ENCODE data around the gene QKI. TPM values are rescaled to one million over a fixed set of nuclear protein-coding genes. Genes with fewer than 3 reads are reported as not detected.

Gene QKI
- total and polyA plus RNA-seq, 2 donors (not counting 3 experiments of a cell fraction or from before 2014, with no cell fraction given), result 178 to 232 TPM

DNA sequence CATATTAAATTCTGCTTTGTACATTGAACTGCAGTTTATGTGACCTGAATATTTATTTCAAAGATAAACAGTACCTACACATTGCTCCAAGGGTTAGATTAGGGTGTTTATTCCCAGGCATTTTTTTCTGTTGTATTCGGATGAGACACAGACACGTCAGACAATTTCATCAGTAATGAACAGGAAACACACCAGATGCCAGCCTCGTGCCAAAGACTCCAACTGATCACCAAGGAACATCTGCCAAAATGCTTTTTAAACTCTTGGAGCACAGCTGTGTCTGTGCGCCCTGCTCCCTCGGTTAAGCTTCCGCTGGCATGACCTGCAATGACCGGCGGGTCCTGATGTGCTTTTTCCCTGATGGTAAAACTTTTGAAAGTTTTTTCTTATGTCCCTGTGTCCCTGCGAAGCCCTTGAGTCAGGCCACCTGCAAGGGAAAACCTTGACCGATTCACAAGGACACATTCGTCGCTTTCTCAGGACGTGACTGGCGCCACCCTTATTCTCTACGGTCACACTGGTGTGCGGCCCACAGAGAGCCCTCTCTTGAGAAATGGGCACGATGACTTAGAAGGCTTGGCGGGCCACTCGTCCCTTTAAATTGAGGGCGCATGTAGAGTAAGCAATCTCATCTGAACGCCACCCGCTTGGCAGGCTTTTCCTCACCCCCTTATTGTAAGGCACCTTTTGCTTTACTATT, 173.9 kb downstream of the QKI start:
- Histone ChIP-seq H3K79me2 (ENCODE audit: control insufficient read depth, insufficient read depth, low read length) (no peaks in the 10 kb centered on the region), H3K9me1 (replicated peaks; ENCODE audit: control insufficient read depth, extremely low read depth, insufficient read depth, low read length) (no peaks in the 10 kb centered on the region), H3K27ac (ENCODE audit: insufficient read depth, low read depth, low read length) (no peak overlapping the region), H2AFZ (ENCODE audit: low read depth, low read length) (no peak overlapping the region), H3K9ac (replicated peaks; ENCODE audit: extremely low read depth, insufficient read depth, low read length) (no peak overlapping the region), H3K4me1 (ENCODE audit: control insufficient read depth, extremely low read depth, insufficient read depth, low read length) (peaks cover 20% of the 10 kb centered on the region), H3K4me2 (ENCODE audit: insufficient read depth, low read length) (no peak overlapping the region), H4K20me1 (replicated peaks; ENCODE audit: control insufficient read depth, extremely low read depth, insufficient read depth, low read length) (no peaks in the 10 kb centered on the region), H3K9me3 (replicated peaks; ENCODE audit: control insufficient read depth, insufficient read depth, low read length) (no peaks in the 10 kb centered on the region), H3K27me3 (ENCODE audit: control insufficient read depth in 2 of 2, insufficient read depth in 2 of 2, low read length in 2 of 2) (no peaks in the 10 kb centered on the region), H3K36me3 (ENCODE audit: control insufficient read depth in 2 of 2, extremely low read depth in 1 of 2, insufficient read depth in 2 of 2, low read length in 2 of 2) (no peaks in the 10 kb centered on the region), H3K4me3 (replicated peaks in 1 of 3; ENCODE audit: insufficient read depth in 1 of 3, low read depth in 1 of 3, low read length in 3 of 3) (no peak overlapping the region)
- TF ChIP-seq, protein P1, sequence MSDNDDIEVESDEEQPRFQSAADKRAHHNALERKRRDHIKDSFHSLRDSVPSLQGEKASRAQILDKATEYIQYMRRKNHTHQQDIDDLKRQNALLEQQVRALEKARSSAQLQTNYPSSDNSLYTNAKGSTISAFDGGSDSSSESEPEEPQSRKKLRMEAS (IDR thresholded peaks at IDR 0.05; ENCODE audit: insufficient read depth, insufficient read length), result no peak
- TF ChIP-seq POLR2A (IDR thresholded peaks at IDR 0.05; ENCODE audit: low read depth, low read length) (no peak), FOS (IDR thresholded peaks at IDR 0.05; ENCODE audit: borderline replicate concordance, insufficient read depth, low read length) (no peak), MYC (IDR thresholded peaks at IDR 0.05; ENCODE audit: low read depth, low read length) (no peak), GATA2 (IDR thresholded peaks at IDR 0.05; ENCODE audit: insufficient read depth, insufficient read length, low read depth, low read length) (no peak), POLR2AphosphoS5 (IDR thresholded peaks at IDR 0.05; ENCODE audit: insufficient read depth, low read depth, low read length) (no peak), JUN (IDR thresholded peaks at IDR 0.05; ENCODE audit: borderline replicate concordance, insufficient read depth, insufficient read length, low read depth) (no peak), EZH2 (IDR thresholded peaks at IDR 0.05; ENCODE audit: borderline replicate concordance, low read depth, low read length, severe bottlenecking) (no peak)
- TF ChIP-seq, protein P2, sequence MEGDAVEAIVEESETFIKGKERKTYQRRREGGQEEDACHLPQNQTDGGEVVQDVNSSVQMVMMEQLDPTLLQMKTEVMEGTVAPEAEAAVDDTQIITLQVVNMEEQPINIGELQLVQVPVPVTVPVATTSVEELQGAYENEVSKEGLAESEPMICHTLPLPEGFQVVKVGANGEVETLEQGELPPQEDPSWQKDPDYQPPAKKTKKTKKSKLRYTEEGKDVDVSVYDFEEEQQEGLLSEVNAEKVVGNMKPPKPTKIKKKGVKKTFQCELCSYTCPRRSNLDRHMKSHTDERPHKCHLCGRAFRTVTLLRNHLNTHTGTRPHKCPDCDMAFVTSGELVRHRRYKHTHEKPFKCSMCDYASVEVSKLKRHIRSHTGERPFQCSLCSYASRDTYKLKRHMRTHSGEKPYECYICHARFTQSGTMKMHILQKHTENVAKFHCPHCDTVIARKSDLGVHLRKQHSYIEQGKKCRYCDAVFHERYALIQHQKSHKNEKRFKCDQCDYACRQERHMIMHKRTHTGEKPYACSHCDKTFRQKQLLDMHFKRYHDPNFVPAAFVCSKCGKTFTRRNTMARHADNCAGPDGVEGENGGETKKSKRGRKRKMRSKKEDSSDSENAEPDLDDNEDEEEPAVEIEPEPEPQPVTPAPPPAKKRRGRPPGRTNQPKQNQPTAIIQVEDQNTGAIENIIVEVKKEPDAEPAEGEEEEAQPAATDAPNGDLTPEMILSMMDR (IDR thresholded peaks at IDR 0.05; ENCODE audit: extremely low read depth in 1 of 2, insufficient read depth in 1 of 2, low read depth in 1 of 2, low read length in 2 of 2), result no peak
- no peak for DNase-seq (ENCODE audit: low read depth, low spot score)
- dilution Hi-C loops (cut with MboI; ENCODE audit: extremely low pct_ligation_motif_present, low sequenced_read_pairs) (no loop called here), intact Hi-C loops (cut with micrococcal nuclease) (loop anchor here (2.0 to 10.0 kb wide), 3 partner anchors 368 to 1336 kb away; no protein-coding TSS in a partner anchor)
- ChIA-PET POLR2A (no interaction called here), CTCF (no interaction called here)
- no TSS peak for BruUV-seq (replicated peaks)
- no peak for FAIRE-seq

Measured in endothelial cell of umbilical vein (primary cell).